GM21717 (cell line): ENCODE measurements around the gene MCHR1.

Experiments
- ATAC-seq: cut with Tn5 transposase; IDR thresholded peaks from one replicate; pipeline ENCODE4 v1.9.1; 2021; ENCODE audit warnings: mild to moderate bottlenecking, moderate library complexity; ENCODE audit not compliant: unreplicated experiment

MCHR1 gene, protein sequence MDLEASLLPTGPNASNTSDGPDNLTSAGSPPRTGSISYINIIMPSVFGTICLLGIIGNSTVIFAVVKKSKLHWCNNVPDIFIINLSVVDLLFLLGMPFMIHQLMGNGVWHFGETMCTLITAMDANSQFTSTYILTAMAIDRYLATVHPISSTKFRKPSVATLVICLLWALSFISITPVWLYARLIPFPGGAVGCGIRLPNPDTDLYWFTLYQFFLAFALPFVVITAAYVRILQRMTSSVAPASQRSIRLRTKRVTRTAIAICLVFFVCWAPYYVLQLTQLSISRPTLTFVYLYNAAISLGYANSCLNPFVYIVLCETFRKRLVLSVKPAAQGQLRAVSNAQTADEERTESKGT

DNA sequence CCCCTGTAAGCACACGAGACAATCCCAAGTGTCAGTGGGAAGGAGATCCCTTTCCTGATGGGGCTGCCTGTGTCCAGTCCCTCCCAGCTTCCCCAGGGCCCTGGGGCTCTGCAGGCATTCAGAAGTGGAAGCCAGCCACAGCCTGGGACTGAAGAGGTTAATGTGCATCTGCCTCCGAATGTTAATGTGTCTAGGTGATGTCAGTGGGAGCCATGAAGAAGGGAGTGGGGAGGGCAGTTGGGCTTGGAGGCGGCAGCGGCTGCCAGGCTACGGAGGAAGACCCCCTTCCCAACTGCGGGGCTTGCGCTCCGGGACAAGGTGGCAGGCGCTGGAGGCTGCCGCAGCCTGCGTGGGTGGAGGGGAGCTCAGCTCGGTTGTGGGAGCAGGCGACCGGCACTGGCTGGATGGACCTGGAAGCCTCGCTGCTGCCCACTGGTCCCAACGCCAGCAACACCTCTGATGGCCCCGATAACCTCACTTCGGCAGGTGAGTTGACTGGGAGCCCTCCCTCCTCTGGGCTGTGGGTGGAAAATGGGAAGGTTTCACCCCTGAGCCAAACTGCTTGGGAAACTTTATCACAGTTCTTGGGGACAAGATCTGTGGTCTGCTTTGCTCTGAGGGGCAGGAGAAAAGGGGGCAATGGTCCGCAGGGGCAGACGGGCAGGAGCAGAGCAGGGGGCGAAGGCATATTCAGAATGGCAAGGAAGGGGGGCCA, at the start of gene MCHR1:
TSS of gene MCHR1 (plus strand) at position 236 of the 715 bp plus-strand sequence. CDS start at position 405, 169 bp downstream.
- no peak for ATAC-seq

DNA sequence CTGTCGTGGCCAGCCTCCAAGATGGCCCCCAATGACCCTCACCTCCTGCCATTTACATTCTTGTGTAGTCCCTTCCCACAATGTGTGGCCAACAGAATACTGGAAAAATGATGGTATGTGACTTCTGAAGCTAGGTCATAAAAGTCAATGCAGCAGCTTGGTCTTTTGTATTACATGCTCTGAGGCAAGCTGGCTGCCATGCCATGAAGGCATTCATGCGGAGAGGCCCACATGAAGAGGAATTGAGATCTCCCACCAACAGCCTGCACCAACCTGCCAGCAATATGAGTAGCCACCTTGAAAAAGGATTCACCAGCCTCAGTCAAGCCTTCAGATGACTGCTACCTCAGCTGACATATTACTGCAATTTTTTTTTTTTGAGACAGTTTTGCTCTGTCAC, 47.4 kb upstream of the MCHR1 start:
- no peak for ATAC-seq

DNA sequence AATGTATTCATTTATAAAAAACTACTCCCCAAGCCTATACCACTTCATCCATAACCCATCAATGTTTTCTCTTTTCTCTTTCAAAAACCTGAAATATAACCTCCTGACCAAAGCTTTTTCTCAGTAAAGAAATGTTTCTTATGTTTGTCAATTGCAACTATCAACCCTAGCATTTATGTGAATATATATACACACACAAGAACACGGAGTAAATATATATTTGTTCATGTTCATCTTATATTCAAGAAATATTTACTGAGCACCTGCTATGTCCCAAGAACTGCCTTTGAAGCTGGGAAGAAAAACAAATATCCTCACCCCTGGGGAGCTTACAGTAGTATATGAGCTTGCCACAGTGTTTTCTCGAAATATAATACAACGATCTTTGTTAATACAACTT, 46.2 kb upstream of the MCHR1 start:
- ATAC-seq: no peak

DNA sequence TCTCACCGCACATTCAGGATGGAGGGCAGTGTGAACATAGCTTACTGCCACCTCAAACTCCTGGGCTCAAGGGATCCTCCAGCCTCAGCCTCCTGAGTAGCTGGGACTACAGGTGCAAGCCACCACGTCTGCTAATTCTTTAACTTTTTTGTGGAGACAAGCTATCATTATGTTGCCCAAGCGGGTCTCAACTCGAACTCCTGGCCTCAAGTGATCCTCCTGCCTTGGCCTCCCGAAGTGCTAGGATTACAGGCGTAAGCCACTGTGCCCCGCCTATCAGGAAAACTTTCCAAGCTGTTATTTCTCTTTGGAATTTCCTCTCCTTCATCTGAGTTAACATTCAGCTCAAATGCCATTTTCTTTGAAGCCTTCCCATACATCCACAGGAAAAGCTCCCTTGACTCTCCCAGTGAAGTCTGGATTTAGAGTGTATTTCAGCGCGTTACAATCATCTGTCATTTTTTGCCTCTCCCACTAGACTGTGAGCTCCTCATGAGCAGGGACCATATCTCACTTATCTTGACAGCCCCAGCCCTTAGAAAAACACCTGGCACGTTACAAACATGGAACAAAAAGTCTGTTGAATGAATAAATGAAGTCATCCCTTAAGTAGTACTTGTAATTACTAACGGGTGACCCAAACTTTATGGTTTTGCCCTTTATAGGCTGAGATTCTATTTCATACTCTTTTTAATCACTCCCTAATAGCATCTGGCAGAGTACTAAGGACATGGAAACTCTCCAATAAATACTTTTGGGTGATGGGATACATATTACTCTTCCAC, 45.0 kb upstream of the MCHR1 start:
- ATAC-seq: no peak

DNA sequence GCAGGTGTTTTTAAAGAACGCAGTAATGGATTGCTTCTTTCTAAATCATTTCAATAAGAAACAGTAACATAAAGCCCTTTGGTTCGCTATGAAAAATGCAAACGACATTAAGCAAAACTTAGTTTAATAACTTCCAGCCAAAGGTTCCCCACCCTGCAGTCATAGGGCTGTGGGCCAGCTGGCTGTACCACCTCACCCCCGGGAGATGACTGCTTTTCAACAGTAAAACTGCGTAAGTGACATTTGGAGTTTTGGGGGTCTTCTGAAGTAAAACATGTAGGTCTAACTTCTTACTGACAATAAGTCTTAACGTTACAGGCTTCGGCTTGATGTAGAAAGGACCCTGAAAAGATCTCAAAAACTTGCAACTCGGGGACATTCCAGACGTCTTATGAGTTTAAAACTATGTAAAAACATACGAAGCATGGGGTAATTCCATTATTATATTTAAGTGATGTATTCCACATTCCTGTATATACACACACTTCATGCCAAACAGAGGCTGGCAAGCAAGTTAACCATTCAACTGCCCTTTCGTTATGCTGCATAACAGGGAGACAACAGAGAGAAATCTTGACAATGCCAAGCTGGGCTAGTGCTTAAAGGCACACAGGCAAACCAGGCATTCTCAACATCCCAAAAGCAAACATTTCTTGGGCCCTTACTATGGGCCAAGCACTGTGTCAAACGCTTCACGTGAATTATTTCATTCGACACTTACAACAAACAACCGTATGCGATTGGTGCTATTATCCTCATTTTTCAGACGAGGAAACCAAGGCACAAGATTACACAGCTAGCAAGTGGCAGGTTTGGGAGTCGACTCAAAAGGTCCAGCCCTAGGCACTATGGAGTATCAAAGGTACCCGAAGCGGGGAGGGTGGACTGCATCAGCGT, 44.0 kb upstream of the MCHR1 start:
- ATAC-seq: no peak

DNA sequence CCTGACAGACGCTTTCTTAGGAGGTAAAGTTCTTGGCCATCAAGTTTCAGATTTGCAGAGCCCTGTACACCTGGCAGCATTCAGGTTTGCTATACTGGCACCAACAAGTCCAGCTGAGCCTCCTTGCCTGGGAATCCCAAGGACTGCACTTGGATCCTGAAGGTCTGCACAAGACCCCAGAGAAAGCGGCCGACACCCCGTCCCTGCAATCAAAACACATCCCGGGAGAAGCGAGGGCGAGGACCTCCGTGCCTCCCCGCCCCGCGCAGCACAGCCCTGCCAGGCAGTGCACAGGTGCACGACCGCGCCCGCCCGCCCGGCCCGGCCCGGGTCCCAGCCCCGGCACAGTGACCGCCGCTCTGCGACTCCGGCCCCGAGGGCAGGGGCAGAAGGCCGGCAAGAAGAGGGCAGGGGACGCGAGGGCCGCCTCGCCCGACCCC, 43.3 kb upstream of the MCHR1 start:
- peak; percentile 26 for ATAC-seq

DNA sequence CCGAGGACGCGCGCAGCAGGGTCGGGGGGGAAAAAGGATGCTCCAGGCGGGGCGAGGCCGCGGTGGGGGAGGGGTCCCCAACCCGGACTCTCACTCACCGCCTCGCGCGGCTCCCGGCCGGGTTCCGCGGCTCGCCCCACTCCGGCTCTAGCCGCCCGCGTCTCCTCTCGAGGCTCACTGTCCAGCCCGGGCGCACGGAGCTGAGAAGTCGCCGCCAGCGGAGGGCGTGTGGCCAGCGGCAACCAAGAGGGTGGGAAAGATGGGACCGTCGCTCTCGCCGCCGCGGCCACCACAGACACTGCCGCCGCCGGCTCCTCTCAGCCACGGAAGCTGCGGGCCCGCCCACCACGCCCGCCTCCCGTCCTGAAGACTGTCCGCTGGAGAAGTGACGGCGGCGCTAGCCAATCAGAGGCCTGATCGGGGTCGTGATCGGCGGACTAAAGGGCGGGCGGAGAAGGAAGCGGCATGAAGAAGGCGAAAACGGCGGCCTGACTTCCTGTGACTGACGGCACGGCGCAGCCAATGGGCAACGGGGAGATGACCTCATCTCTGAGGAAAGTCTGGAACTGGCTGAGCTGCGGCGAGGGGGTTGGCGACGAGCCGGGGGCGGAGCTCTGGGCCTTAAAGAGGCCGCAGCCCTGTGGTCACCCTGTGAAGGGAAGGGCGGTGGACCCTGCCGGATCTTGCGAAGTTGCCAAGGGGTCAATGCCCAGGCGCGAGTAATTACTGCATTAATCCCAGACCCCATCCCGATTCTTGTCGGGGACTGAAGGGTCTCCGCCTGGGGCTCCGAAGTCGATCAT, 42.7 kb upstream of the MCHR1 start, which contains the start of gene MRTFA:
TSS of gene MRTFA (minus strand) at position 340 of the 803 bp plus-strand sequence.
- ATAC-seq: peak; percentile 83

DNA sequence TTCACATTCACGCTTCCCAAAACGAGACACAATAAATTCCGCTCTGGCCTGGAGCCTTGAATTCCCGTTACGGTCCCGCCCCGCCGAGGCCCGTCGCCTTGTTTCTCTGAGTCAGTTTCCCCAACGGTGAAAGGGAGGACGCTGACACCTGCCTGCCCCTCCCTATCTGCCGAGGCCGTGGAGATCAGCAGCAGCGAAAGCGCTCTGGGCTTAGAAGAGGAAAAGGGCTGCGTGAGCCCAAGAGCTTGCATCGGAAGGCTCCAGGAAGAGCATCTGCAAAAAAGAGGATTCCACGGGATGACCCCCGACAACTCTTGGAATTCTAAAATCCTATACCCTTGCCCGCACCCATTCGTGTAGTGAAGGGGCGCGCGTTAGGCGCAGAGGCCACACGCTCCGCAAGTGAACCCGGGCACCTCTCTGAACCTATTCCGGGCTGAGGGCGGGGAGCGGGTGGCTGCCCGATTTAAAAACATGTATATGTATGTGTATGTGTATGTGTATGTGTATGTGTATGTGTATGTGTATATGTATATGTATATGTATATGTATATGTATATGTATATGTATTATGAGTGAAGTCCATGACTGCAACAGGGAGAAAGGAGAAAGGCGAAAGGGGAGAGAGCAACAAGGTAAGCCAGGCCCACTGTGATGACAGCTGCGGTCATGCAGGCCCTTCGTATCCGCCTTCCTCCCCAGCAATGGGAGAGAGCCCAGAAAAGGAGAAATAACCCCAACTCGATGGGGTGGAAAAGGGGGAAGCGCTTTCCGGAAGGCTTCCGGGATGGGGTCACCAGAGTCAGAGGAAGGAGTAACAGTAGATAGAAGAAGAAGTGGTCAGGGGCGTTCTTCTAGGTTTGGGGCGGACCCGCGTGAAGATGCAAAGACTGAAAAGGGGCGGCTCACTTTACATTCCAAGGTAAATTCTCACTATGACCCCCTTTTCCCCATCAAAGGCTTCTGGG, 41.8 kb upstream of the MCHR1 start:
- peak; percentile 8 for ATAC-seq

DNA sequence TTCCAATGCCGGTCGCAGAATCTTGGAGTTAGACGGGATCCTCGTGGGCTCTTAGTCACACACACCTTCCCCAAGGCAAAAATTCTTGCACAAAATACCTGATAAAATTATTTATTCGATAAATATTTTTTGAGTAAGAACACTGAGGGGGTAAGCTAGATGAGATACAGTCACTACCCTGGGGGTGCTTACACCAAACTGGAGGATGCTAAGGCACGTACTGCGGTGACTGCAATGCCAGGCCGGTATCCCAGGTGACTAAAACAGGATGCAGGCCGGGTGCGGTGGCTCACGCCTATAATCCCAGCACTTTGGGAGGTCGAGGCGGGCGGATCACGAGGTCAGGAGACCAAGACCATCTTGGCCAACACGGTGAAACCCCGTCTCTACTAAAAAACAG, 41.0 kb upstream of the MCHR1 start:
- no peak for ATAC-seq

DNA sequence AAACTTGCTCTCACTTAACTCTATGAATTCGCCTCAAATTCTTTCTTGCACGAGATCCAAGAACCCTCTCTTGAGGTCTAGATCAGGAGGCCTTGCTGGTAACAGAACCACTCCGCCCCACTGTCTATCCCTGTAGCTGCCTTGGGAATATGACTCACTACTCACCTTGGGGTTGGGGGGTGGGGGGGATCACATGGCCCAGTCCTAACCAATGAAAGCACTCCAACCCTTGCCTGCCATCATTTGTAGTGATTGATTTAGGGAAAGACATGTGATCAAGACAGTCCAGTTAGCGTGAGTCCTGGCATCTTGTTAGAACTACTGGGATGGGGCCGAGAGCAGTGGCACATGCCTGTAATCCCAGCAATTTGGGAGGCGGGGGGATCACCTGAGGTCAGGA, 38.0 kb upstream of the MCHR1 start:
- ATAC-seq: no peak

DNA sequence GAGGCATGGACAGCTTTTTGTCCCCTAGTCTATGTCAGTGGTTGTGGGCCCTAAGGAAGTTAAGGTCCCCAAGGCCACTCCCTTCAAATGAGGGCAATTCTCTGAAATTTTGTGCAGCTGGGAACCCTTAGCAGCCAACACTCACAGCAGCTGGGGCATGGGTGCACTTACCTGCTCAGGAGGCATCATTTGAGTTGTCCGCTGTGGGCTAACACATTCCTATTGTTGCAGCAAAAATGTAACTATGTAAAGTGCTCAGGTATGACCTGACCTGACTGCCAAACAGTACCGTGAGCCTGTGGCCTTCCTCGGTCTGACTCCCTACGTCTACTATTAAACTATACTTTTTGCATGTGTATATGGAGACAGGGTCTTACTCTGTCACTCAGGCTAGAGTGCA, 37.0 kb upstream of the MCHR1 start:
- ATAC-seq: no peak

DNA sequence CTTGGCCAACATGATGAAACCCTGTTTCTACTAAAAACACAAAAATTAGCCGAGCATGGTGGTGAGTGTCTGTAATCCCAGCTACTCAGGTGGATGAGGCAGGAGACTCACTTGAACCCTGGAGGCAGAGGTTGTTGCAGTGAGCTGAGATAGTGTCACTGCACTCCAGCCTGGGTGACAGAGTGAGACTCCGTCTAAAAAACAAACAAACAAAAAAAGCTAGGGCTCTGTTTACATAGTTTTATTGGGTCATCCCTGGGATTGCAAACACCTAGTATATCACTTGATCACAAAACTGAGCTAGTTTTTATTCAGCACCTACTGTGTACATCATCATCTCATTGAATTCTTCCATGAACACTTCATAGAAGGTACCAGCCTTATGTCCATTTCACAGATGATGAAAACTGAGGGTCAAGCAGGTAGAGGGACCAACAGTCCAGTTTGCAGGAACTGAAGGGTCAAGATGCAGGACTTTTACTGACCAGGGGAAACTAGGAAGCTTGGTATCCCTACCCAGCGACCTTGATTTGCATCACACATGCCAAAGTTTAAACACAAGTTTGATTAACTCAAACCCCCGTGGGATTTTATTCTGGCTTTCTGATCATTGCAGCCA, 33.6 kb upstream of the MCHR1 start:
- ATAC-seq: no peak

DNA sequence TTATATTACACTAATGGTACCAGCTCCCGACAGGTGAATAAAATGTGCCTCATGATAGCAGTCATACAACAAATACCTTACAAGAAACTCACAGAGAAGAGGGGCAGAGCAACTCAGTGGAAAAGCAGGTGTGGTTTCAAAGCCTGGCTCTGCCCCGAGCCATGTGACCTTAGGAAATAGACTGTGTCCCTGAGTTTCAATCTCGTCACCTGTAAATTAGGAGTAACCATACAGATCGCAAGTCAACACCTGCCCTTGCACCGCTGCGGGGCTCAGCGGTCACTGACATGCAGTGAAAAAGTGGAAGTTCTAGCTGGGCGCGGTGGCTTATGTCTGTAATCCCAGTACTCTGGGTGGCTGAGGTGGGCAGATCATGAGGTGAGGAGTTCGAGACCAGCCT, 30.9 kb upstream of the MCHR1 start:
- ATAC-seq: no peak

DNA sequence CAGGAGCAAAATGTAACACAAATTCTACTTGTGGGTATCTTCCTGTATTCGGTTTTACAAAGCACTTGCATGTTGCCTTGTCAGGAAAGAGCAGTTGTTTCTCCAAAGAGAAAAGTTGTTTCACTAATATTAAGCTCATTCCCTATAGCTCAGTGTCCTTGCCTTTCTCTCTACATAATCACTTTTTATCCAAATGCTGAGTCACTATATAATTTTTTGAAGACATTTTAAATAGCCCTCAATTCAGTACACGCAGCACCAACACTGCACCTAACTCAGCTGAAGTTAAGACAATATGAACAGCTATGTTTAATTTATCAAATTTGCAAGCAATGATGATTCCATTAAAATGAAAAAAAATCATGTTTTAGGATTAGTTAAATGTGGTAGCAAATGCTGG, 28.2 kb upstream of the MCHR1 start:
- no peak for ATAC-seq

DNA sequence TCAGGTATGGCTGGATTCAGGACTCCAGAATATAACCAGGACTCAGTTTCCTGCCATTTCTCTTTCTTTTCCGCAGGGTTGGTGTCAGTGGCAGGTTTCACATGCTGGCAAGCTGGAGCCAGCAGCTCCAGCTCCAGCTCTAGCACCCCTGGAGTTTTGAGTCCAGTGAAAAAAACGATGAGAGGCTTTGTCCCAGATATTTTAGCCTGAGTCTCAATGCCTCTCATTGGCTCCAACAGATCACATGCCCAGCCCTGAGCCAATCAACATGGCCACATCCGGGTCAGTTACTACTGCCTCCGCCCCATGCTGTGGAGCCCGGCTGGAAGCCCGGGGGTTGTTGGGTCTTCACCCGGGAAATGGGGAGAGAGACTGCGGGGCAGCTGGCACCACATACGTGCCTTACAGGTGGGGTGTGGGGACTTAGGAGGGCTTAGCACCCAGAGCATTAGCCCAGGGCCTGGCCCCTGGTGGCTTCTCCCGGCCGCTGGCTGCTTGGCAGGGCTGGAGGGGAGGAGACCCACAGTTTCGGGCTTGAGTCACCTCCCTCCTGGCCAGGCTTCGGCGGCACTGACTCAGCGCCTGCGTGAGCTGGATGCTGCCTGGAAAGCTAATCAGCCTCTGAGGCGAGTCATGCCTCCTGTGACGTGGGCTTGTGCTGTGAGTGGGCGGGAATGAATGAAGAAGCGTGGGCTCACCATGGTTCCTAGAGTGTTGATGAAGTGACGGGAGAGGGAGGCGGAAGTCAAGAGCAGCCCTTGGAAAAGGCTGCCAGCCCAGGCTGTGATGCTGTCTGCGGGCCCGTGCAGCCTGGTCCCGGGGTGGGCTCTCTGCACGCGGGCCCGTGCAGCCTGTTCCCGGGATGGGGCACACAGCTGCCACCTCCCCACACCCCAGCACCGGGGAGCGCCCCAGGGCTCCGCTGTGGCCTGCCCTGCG, 27.5 kb upstream of the MCHR1 start:
- ATAC-seq: peak; percentile 59

DNA sequence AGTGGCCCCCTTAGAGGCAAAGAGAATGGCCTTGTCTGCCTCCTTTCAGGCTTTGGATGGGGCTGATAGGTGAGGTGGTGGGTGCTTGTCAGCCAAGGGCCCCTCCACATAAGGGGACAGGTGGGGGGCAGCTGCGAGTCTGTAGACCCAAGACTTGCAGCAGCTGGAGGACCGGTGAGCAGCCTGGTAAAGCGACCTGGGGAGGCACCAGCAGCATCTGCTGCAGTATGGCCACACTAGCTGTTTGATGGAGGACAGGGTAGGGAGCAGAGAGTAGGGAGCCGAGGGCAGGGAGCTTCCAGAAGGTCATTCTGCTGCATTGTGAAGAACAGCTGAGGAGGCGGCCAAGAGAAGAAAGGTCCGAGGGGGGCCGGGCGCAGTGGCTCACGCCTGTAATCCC, 25.9 kb upstream of the MCHR1 start:
- ATAC-seq: no peak
